ENCODE results near the gene NNT. TPM values are rescaled to one million over a fixed set of nuclear protein-coding genes. Genes with fewer than 3 reads are reported as not detected.

Gene NNT
- total and polyA plus RNA-seq, 9 of the 15 experiments (the other 6 are each of a cell fraction or from before 2014, with no cell fraction given), result 21.9 to 68.6 (median 42.2) TPM

DNA sequence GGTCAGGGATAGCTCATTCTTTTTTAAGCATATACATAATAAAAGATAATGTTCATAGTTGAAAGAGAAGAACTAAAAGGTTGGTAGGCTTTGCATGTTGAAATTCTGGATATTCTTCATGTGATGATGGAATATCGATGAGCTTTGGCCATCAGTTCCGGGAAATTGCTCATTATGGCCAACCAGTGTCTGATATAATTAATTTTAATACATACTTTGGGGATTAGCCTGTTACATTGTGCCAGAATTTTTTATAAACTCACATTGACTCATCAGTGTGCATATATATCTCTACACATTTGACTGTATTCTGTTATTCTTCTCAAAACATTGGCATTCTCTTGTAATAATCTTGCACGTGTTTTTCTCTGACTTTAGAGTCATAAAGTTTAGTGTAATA lies 84.3 kb downstream of the NNT start:
- no peaks in the 10 kb centered on the region for H3K27me3 ChIP-seq (ENCODE audit: control insufficient read depth in 2 of 2, insufficient read depth in 2 of 2, low read length in 2 of 2)
- no peak for FAIRE-seq
- CTCF ChIA-PET (ENCODE audit: low intra/inter-chr PET ratio), result no interaction called here
- H2AFZ ChIP-seq (ENCODE audit: low read depth, low read length), result no peak overlapping the region
- in situ Hi-C loops (cut with MboI) (no loop called here), intact Hi-C loops (cut with micrococcal nuclease) (no loop called here)
- H3K4me3 ChIP-seq, result no peak overlapping the region
- H3K4me1 ChIP-seq (replicated peaks in 1 of 2; ENCODE audit: control insufficient read depth in 2 of 2, insufficient read depth in 2 of 2, low read length in 2 of 2), result no peaks in the 10 kb centered on the region
- H3K27ac ChIP-seq (ENCODE audit: extremely low read depth, low read depth, low read length), result no peak overlapping the region
- no peak for ATAC-seq
- no peak for DNase-seq (ENCODE audit: extremely low read depth in 1 of 4, low spot score in 3 of 4)
- TF ChIP-seq CBX3 (IDR thresholded peaks at IDR 0.05; ENCODE audit: borderline replicate concordance in 1 of 2, low read length in 2 of 2), result no peak
- TF ChIP-seq MLX (CRISPR knock-in tag; conservative IDR thresholded peaks at IDR 0.05), result no peak
- TF ChIP-seq EHMT2 (IDR thresholded peaks at IDR 0.05), result no peak
- TF ChIP-seq THAP12 (CRISPR knock-in tag; IDR thresholded peaks at IDR 0.05), result no peak
- TF ChIP-seq SNAPC5 (CRISPR knock-in tag; IDR thresholded peaks at IDR 0.05), result no peak
- TF ChIP-seq SNRNP70 (optimal IDR thresholded peaks at IDR 0.05; ENCODE audit: low read depth, low read length), result no peak
- no peak for TF ChIP-seq CBX1 (IDR thresholded peaks at IDR 0.05; ENCODE audit: low read depth)
- TF ChIP-seq NCOA1 (IDR thresholded peaks at IDR 0.05; ENCODE audit: low read depth), result no peak
- TF ChIP-seq, protein P1, sequence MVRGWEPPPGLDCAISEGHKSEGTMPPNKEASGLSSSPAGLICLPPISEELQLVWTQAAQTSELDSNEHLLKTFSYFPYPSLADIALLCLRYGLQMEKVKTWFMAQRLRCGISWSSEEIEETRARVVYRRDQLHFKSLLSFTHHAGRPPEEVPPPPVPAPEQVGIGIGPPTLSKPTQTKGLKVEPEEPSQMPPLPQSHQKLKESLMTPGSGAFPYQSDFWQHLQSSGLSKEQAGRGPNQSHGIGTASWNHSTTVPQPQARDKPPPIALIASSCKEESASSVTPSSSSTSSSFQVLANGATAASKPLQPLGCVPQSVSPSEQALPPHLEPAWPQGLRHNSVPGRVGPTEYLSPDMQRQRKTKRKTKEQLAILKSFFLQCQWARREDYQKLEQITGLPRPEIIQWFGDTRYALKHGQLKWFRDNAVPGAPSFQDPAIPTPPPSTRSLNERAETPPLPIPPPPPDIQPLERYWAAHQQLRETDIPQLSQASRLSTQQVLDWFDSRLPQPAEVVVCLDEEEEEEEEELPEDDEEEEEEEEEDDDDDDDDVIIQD (CRISPR knock-in tag; IDR thresholded peaks at IDR 0.05), result no peak
- H3K9ac ChIP-seq (ENCODE audit: insufficient read depth in 1 of 2, low read depth in 2 of 2, low read length in 2 of 2), result no peak overlapping the region
- no peaks in the 10 kb centered on the region for H3K79me2 ChIP-seq (ENCODE audit: control insufficient read depth, insufficient read depth, low read length)
- peaks cover 7% of the 10 kb centered on the region; the same call in 2 of the 3 replicates for H3K36me3 ChIP-seq (ENCODE audit: control insufficient read depth, insufficient read depth, low read length)
- 62% methylated on average over 3 of the region's 3 CpGs for WGBS (ENCODE audit: insufficient coverage, low coverage, missing lambda C conversion rate)
- H3K4me2 ChIP-seq (ENCODE audit: insufficient read depth, low read length), result no peak overlapping the region
- no peaks in the 10 kb centered on the region for H3K9me3 ChIP-seq (replicated peaks; ENCODE audit: control insufficient read depth, insufficient read depth, low read depth, low read length)
- POLR2A ChIA-PET, result interaction anchor here (1.0 to 1.4 kb wide), 5 partner anchors 10 to 35 kb away, joined by 3 read pairs; no protein-coding TSS in a partner anchor
- BruUV-seq (replicated peaks), result no TSS peak
- no peaks in the 10 kb centered on the region for H4K20me1 ChIP-seq (replicated peaks; ENCODE audit: control insufficient read depth, insufficient read depth, low read length)
- no peaks in the 10 kb centered on the region for H3K9me1 ChIP-seq (ENCODE audit: control insufficient read depth, insufficient read depth, low read length)

Data from K562 (cell line).